OCI-LY7 (cell line): ENCODE measurements around the gene GRIK2.

Experiments
- CTCF ChIP-seq: fragments of 200-600 bp; sonication (generic); conservative IDR thresholded peaks from 2 replicates; pipeline ENCODE4 v1.5.1; 2014; ENCODE audit warnings: mild to moderate bottlenecking, antibody characterized with exemption, low read length, moderate library complexity, mixed read lengths
- EZH2phosphoT487 ChIP-seq: fragments of 200-600 bp; sonication (generic); IDR thresholded peaks from 2 replicates; pipeline ENCODE4 v1.6.1; 2018; ENCODE audit warnings: low read depth, borderline replicate concordance, mild to moderate bottlenecking, mixed run types, antibody characterized with exemption, low read length, moderate library complexity, mixed read lengths

- no peak for TF ChIP-seq CTCF
- no peak for TF ChIP-seq EZH2phosphoT487
Observed at GRCh38 chr6:101811108-101811507, 417.6 kb downstream of the GRIK2 start.
